ENCODE data around the gene COPB2. TPM values are rescaled to one million over a fixed set of nuclear protein-coding genes. Genes with fewer than 3 reads are reported as not detected.

Gene COPB2
- total and polyA plus RNA-seq, 2 of the 4 experiments (the other 2 are of a cell fraction): 179 to 363 TPM

GRCh38 chr3:139318826-139319225, 70.6 kb downstream of the COPB2 start:
- Histone ChIP-seq H4K20me1 (ENCODE audit: insufficient read depth, low read length) (no peaks in the 10 kb centered on the region), H4K91ac (ENCODE audit: insufficient read depth, low read depth, low read length) (0 out of 2 replicates have a peak overlapping the region, but pooled peaks have one; percentile 4), H2AK9ac (replicated peaks; ENCODE audit: low read depth, low read length, poor library complexity) (no peak overlapping the region), H3K79me1 (ENCODE audit: low read depth in 1 of 2, low read length in 2 of 2) (no peaks in the 10 kb centered on the region), H3K9me3 (ENCODE audit: control insufficient read depth, insufficient read depth, low read length) (no peaks in the 10 kb centered on the region), H3K14ac (replicated peaks; ENCODE audit: low read depth, low read length) (no peak overlapping the region), H4K8ac (ENCODE audit: low read depth in 2 of 2, low read length in 2 of 2) (no peak overlapping the region), H3K4ac (ENCODE audit: low read depth, low read length) (no peak overlapping the region), H3K23ac (ENCODE audit: low read depth, low read length) (no peak overlapping the region), H3K4me3 (ENCODE audit: insufficient read depth, low read depth, low read length) (no peak overlapping the region), H2BK20ac (ENCODE audit: low read depth, low read length) (peak overlapping the region; percentile 3; the same call in 1 of the 2 replicates), H4K5ac (ENCODE audit: low read depth, low read length) (no peak overlapping the region), H3K9me1 (ENCODE audit: insufficient read depth, low read length) (peaks cover 2% of the 10 kb centered on the region; the same call in 1 of the 2 replicates), H3K56ac (ENCODE audit: extremely low read depth, insufficient read depth, low read length) (no peak overlapping the region), H3K36me3 (ENCODE audit: control insufficient read depth, insufficient read depth, low read length) (no peaks in the 10 kb centered on the region), H2BK15ac (ENCODE audit: low read depth, low read length) (no peak overlapping the region), H3K4me1 (ENCODE audit: control insufficient read depth, insufficient read depth, low read length) (no peaks in the 10 kb centered on the region), H3K27me3 (ENCODE audit: control insufficient read depth, insufficient read depth, low read length) (peaks cover 3% of the 10 kb centered on the region), H3K18ac (ENCODE audit: low read depth, low read length) (no peak overlapping the region), H2BK120ac (ENCODE audit: low read depth, low read length) (peak overlapping the region; percentile 27; the same call in 1 of the 2 replicates), H2AK5ac (ENCODE audit: low read depth, low read length) (no peak overlapping the region), H3K27ac (ENCODE audit: insufficient read depth, low read length) (no peak overlapping the region), H3K9ac (ENCODE audit: low read depth, low read length) (no peak overlapping the region), H2AFZ (replicated peaks; ENCODE audit: low read length, poor library complexity) (no peak overlapping the region), H3K4me2 (ENCODE audit: low read depth, low read length) (no peak overlapping the region), H2BK5ac (ENCODE audit: low read depth, low read length, poor library complexity, severe bottlenecking) (no peak overlapping the region)
- CTCF ChIA-PET: interaction anchor here (1.2 to 3.0 kb wide), 4 partner anchors 10 to 206 kb away, joined by 3 to 11 read pairs (median 6); no protein-coding TSS in a partner anchor
- intact Hi-C loops (cut with micrococcal nuclease): no loop called here
- ATAC-seq (ENCODE audit: low read depth): no peak
- in situ Hi-C loops (cut with MboI; ENCODE audit: low sequenced_read_pairs): loop anchor here (10.0 kb wide), 1 partner anchor 194 kb away; no protein-coding TSS in a partner anchor
- TF ChIP-seq RFX5 (IDR thresholded peaks at IDR 0.05; ENCODE audit: low read depth, low read length) (no peak), MXI1 (IDR thresholded peaks at IDR 0.05; ENCODE audit: borderline replicate concordance, low read depth, low read length) (no peak), USF2 (IDR thresholded peaks at IDR 0.05; ENCODE audit: low read depth, low read length) (no peak), CHD1 (IDR thresholded peaks at IDR 0.05; ENCODE audit: low read depth, low read length) (no peak), BHLHE40 (IDR thresholded peaks at IDR 0.05; ENCODE audit: low read depth, low read length) (no peak), SMC3 (IDR thresholded peaks at IDR 0.05; ENCODE audit: low read depth, low read length) (no peak), NFE2L2 (IDR thresholded peaks at IDR 0.05; ENCODE audit: low read depth, low read length) (no peak)
- dilution Hi-C loops (cut with HindIII; ENCODE audit: low sequenced_read_pairs, unreplicated experiment): no loop called here
- POLR2A ChIA-PET (ENCODE audit: unreplicated experiment): interaction anchor here (0.7 kb wide), 1 partner anchor 8 kb away, joined by 3 read pairs; no protein-coding TSS in a partner anchor
- no TSS peak for BruUV-seq (replicated peaks)
- WGBS, 2 experiments (ENCODE audit: extremely low coverage in 2 of 2, insufficient read length in 1 of 2): no CpG with 5 or more reads among the region's 6 CpGs
- no peak for DNase-seq
